HG03342 (cell line): Measurements from ENCODE around the gene HEY2.
A peak's percentile ranks its signal among the peaks of the same experiment; 100 is the strongest.
"Not testable (repeated sequence)": the region's sequence is repeated elsewhere in the genome, so short reads cannot be mapped to it uniquely, and the experiment has no call there.

Experiments used
- ATAC-seq: cut with Tn5 transposase; IDR thresholded peaks from one replicate; pipeline ENCODE4 v1.9.1; 2021; ENCODE audit warnings: mild to moderate bottlenecking, moderate library complexity; ENCODE audit not compliant: unreplicated experiment

Gene HEY2

GRCh38 chr6:125793863-125794262 is 44.4 kb downstream of the HEY2 start:
- no peak for ATAC-seq

DNA sequence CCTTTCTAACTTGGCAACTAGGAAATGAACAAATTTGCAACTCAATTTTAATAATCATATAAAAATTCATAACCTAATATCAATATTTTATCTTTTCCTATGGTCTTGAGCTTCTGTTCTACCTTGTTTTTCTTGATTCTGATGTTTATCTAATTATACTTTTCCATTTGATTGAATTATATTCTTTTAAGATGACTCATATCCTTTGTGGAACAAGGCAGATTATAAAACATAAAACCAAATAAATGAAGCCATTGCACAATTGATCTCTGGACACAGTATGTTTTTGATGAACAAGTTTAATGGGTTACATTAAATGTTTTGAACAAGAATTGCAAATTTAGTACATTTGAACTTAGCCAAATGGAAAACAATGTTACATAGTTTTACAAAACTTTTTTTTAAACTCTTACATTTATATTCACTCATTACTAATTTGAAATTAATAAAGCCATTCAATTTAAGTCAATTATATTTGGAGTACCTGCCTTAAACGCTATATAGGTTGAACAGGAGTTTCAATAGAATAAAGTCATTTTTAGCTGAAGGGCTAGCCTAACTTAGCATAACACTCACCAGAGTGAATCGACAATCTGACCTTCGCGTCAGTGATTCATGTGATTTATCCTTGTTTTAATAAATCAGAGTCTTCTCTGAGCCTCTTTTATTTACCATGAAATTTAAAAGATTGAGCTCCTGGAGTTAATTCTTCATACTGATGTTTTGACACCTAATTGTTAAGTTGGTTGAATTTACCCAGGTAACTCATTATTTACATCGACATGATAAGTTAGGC is 45.1 kb downstream of the HEY2 start:
- no peak for ATAC-seq

DNA sequence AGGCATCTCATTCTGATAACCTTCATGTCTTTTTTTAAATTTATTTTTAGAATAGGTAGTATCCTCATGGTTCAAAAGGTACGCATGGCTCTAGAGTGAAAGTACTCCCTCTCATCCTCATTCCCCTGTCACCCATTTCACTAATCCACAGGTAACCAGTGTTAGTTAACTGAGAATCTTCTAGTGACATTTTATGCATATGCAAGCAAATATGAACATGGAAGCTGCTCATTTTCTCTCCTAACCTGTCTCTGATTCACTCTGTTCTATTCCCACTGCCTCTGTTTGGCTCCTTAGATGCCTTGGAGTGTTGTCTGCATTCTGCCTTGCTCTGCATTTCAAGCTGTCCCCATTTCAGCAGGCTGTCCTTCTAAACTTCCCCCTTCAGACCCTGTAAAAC is 45.9 kb downstream of the HEY2 start:
- no peak for ATAC-seq

- ATAC-seq: no peak
Observed at GRCh38 chr6:125797120-125797885, 47.9 kb downstream of the HEY2 start.

- ATAC-seq: no peak
Observed at GRCh38 chr6:125797886-125798444, 48.5 kb downstream of the HEY2 start.

- ATAC-seq: peak; percentile 91
Observed at GRCh38 chr6:125798734-125799508, 49.5 kb downstream of the HEY2 start.

DNA sequence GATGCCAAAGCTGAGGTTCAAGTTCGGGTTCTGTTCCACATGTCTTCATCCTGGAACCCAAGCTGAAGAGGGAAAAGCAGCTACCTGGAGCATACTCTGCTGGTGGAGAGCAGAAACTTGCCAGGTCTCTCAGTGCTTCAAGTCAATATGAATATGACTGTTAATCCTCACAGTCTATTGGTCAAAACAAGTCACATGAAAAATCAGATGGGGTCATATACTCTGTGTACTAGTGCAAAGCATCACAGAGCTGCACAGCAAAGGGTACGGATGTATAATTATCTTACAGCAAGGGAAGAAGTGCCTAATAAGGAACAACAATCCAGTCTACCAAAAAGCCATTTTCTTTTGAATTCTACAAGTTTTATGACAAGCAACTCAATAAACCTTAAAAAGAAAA is 53.0 kb downstream of the HEY2 start:
- peak; percentile 17 for ATAC-seq

GRCh38 chr6:125802943-125803377 is 53.5 kb downstream of the HEY2 start:
- peak; percentile 19 for ATAC-seq

GRCh38 chr6:125804264-125804663 is 54.8 kb downstream of the HEY2 start:
- ATAC-seq: peak; percentile 55

- not testable (repeated sequence) for ATAC-seq
Observed at GRCh38 chr6:125804866-125805425, 55.5 kb downstream of the HEY2 start.

GRCh38 chr6:125806813-125807212 is 57.4 kb downstream of the HEY2 start:
- no peak for ATAC-seq

DNA sequence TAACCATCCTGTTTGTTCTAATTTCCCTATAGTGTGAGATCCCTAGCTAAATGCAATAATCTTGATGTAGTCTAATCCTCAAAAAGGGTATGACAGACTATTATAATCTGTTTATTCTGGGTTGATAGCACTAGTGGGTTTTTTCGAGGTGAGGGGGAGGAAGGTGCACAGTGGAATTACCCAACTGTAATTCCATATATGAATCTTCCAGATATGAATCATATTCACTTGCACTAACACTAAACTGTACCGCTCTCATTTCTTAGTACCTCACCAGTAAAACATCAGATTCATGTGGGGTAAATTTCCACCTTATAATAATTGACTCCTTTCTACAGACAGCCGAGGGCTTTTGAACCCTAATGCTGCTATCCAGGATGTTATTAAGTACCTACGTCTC is 57.9 kb downstream of the HEY2 start:
- peak; percentile 30 for ATAC-seq

DNA sequence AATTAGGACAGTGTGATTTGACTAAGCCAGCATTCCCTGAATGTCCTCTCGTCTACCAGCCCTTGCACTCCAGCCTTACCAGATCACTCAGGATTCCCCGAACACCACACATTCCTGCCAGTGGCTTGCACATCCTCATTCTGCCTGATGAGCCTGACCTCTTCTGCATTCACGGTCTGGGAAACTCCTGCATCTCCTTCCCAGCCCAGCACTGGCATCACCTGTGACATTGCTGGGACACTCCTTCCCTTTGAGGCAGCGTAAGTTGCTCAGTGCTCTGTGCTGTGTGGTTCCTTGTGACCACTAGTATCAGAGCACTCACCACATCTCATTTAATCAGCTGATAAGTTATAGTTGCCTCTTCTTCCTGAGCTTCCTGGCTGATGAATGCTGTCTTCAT is 58.6 kb downstream of the HEY2 start:
- no peak for ATAC-seq

DNA sequence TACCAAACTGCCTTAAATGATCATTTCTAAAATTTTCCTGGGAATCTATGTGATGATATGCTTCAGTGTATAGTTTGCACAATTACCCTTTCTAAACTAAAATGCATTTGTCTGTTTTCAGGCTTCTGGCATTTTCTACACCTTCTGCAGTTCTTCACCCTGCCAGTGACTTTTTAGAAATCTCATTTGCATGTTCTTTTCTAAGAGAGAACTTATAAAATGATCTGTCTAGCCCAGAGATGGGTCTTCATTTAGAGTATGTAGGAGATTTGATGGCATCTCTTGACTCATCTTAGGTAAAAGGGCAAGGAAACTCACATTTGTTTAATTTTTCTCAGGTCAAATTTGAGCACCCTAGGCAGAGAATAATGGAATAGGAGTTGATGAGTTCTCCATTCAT is 59.2 kb downstream of the HEY2 start:
- no peak for ATAC-seq

- no peak for ATAC-seq
Observed at GRCh38 chr6:125809570-125810170, 60.2 kb downstream of the HEY2 start.

- no peak for ATAC-seq
Observed at GRCh38 chr6:125810445-125810844, 61.0 kb downstream of the HEY2 start.
